GM12892 (cell line): ENCODE results near the gene TPMT.

Source experiments
- POLR2A ChIP-seq: IDR thresholded peaks from 2 replicates; pipeline ENCODE4 v1.6.1; 2011; ENCODE audit warnings: low read depth, low read length, control low read depth
- POLR2AphosphoS5 ChIP-seq: IDR thresholded peaks from 2 replicates; pipeline ENCODE4 v1.6.1; 2011; ENCODE audit warnings: low read depth, low read length, control low read depth
- TAF1 ChIP-seq: IDR thresholded peaks from 2 replicates; pipeline ENCODE4 v1.6.1; 2011; ENCODE audit warnings: low read depth, mild to moderate bottlenecking, control low read depth, low read length, borderline replicate concordance

DNA sequence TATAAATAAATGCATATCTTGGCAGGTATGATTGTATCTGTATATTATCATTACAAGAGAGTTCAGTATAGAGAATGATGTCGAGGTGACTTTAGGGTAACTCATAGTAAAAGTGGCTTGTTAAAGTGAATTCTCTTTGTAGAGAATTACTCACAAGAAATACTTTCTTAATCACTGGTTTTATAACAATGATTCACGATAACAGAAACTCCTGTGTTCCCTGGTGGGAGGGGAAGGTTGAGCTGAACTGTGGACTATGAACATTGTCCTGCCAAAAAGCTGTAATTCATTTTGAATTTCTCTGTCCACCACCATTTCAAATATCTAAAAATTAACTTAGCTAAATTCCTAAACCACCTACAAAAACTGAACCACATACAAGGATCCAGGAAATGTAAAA, 7.7 kb downstream of the TPMT start:
- TF ChIP-seq POLR2A (no peak), POLR2AphosphoS5 (no peak), TAF1 (no peak)
